Fibroblast of lung (primary cell): ENCODE results near the gene TNS2. TPM values are rescaled to one million over a fixed set of nuclear protein-coding genes. Genes with fewer than 3 reads are reported as not detected.

Source experiments
- DNase-seq, 2 donors: peaks; one replicate each; pipeline versions ENCODE4 v3.0.0 to v3.0.0-alpha.2; 2010; ENCODE audit warnings: low read depth in 2 of 2
- H2AFZ ChIP-seq: 2 replicates; pipeline ENCODE4 v1.5.1; 2012; ENCODE audit warnings: low read length, control low read depth, inconsistent platforms
- H3K27ac ChIP-seq: 2 replicates; pipeline ENCODE4 v1.5.1; 2011; ENCODE audit warnings: low read length, control low read depth; ENCODE audit not compliant: insufficient read depth
- H3K27me3 ChIP-seq: 2 replicates; pipeline ENCODE4 v1.5.1; 2011; ENCODE audit warnings: mild to moderate bottlenecking, low read length; ENCODE audit not compliant: control insufficient read depth, insufficient read depth
- H3K36me3 ChIP-seq: 2 replicates; pipeline ENCODE4 v1.5.1; 2011; ENCODE audit warnings: low read length; ENCODE audit not compliant: control insufficient read depth, insufficient read depth
- H3K4me1 ChIP-seq: 2 replicates; pipeline ENCODE4 v1.5.1; 2011; ENCODE audit warnings: low read length; ENCODE audit not compliant: control insufficient read depth, insufficient read depth; ENCODE audit errors: extremely low read depth
- H3K4me2 ChIP-seq: 2 replicates; pipeline ENCODE4 v1.5.1; 2011; ENCODE audit warnings: low read length, control low read depth; ENCODE audit not compliant: insufficient read depth; ENCODE audit errors: extremely low read depth
- H3K4me3 ChIP-seq, 4 experiments: fragments of 200-600 bp in 1 of 4; sonication (generic) in 1 of 4; replicated peaks in 1 of 4; 2 replicates each; pipeline ENCODE4 v1.5.1; 2011 to 2016; ENCODE audit warnings: low read length in 4 of 4, low read depth in 3 of 4, mild to moderate bottlenecking in 3 of 4, control low read depth in 2 of 4, inconsistent platforms in 1 of 4, mixed read lengths in 1 of 4; ENCODE audit not compliant: insufficient read depth in 1 of 4; ENCODE audit errors: control extremely low read depth in 1 of 4
- H3K79me2 ChIP-seq: 2 replicates; pipeline ENCODE4 v1.5.1; 2012; ENCODE audit warnings: mild to moderate bottlenecking, low read length, inconsistent platforms; ENCODE audit not compliant: control insufficient read depth, insufficient read depth
- H3K9ac ChIP-seq: 2 replicates; pipeline ENCODE4 v1.5.1; 2011; ENCODE audit warnings: mild to moderate bottlenecking, low read length, control low read depth; ENCODE audit not compliant: insufficient read depth
- H3K9me3 ChIP-seq: 2 replicates; pipeline ENCODE4 v1.5.1; 2012; ENCODE audit warnings: low read depth, low read length; ENCODE audit not compliant: control insufficient read depth, insufficient read depth
- H4K20me1 ChIP-seq: 2 replicates; pipeline ENCODE4 v1.5.1; 2011; ENCODE audit warnings: low read length; ENCODE audit not compliant: control insufficient read depth, insufficient read depth; ENCODE audit errors: extremely low read depth
- EZH2 ChIP-seq: IDR thresholded peaks from 2 replicates; pipeline ENCODE4 v1.5.1; 2012; ENCODE audit warnings: low read length, control low read depth, mild to moderate bottlenecking; ENCODE audit errors: missing control alignments
- polyA plus RNA-seq, 2 donors: library from polyadenylated mRNA; depleted of rRNA in 1 of 2; stranded (reverse) in 1 of 2; unstranded in 1 of 2; fragments of >200 nt; gene quantifications; 2 replicates each; pipeline ENCODE4 v1.2.1, GENCODE V29; 2011 to 2012; ENCODE audit warnings: missing spikeins in 1 of 2
- total RNA-seq: library from RNA; depleted of rRNA; stranded (reverse); fragments of >200 nt; gene quantifications from 2 replicates; pipeline ENCODE4 v1.2.1, GENCODE V29; 2014
- TF ChIP-seq, protein P1 (sequence below), 2 donors: IDR thresholded peaks in 1 of 2; conservative IDR thresholded peaks in 1 of 2; 1 replicate in 1 of 2; 2 replicates in 1 of 2; pipeline ENCODE4 v1.5.1; 2011 to 2012; ENCODE audit warnings: low read length in 2 of 2, control low read depth in 1 of 2, inconsistent platforms in 1 of 2, low read depth in 1 of 2, mild to moderate bottlenecking in 1 of 2

TNS2 gene
- total and polyA plus RNA-seq, 2 donors (not counting 1 experiment from before 2014, with no cell fraction given), result 35.3 to 60.6 TPM

DNA sequence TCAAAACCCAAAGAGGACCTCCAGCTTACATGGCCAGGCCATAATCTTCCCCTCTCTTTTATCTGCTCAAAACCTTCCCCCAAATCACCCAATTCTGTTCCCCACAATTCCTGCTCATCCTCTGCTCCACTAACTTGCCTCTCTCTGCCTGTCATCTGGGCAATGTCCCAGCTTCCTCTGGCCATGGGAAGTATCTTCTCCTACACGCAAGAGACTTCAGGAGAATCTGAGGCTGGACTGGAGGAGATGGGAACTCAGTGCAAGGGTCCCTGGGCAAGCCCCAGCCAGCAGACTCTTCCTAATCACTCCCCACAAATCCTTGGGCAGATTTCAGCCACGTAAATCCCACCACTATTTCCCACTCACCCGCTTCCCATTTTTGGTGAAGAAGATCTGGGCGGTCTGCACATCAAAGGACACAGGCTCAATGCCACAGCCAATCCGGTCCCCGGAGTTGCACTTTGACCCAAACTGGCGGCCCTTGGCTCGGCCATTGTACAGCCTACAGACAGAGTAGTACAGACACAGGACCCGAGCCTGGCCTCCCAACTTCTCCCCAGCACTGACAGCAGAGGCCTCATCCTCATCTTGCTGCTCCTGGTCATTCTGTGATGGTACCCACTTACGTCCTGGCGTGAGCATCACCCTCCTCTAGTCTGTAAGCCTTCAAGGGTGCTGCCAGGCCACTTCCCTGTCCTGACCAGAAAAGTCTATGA lies 24.6 kb downstream of the TNS2 start:
- Histone ChIP-seq H3K4me2 (no peak overlapping the region), H3K9ac (no peak overlapping the region), H4K20me1 (no peaks in the 10 kb centered on the region), H3K79me2 (peaks cover 8% of the 10 kb centered on the region), H3K36me3 (peaks cover 19% of the 10 kb centered on the region), H3K4me1 (peaks cover 19% of the 10 kb centered on the region), H2AFZ (no peak overlapping the region), H3K27ac (no peak overlapping the region), H3K4me3 (no peak overlapping the region), H3K9me3 (no peaks in the 10 kb centered on the region), H3K27me3 (no peaks in the 10 kb centered on the region)
- TF ChIP-seq, protein P1, sequence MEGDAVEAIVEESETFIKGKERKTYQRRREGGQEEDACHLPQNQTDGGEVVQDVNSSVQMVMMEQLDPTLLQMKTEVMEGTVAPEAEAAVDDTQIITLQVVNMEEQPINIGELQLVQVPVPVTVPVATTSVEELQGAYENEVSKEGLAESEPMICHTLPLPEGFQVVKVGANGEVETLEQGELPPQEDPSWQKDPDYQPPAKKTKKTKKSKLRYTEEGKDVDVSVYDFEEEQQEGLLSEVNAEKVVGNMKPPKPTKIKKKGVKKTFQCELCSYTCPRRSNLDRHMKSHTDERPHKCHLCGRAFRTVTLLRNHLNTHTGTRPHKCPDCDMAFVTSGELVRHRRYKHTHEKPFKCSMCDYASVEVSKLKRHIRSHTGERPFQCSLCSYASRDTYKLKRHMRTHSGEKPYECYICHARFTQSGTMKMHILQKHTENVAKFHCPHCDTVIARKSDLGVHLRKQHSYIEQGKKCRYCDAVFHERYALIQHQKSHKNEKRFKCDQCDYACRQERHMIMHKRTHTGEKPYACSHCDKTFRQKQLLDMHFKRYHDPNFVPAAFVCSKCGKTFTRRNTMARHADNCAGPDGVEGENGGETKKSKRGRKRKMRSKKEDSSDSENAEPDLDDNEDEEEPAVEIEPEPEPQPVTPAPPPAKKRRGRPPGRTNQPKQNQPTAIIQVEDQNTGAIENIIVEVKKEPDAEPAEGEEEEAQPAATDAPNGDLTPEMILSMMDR (conservative IDR thresholded peaks at IDR 0.05 in 1 of 2, IDR thresholded peaks at IDR 0.05 in 1 of 2; ENCODE audit: low read depth in 1 of 2, low read length in 2 of 2), result no peak
- no peak for TF ChIP-seq EZH2
- DNase-seq, result no peak

DNA sequence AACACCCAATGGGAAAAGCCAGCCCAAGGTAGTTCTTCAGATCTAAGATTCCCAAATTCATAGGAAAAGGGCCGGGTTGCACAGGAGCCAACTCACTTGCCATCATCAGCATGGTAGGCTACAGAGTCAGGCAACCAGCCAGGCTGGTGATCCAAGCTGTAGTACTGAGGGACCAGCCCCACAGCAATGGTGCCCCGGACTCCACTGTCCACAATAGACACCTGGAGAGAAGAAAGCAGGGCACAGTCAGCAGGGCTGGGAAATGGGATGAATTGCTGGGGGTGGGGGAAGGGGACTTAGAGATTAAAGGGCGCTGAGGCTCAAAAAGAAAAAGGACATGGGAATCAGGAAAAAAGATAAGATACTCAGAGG lies 25.1 kb downstream of the TNS2 start:
- Histone ChIP-seq H3K4me1 (peaks cover 19% of the 10 kb centered on the region), H3K36me3 (peaks cover 19% of the 10 kb centered on the region), H4K20me1 (no peaks in the 10 kb centered on the region), H3K27ac (no peak overlapping the region), H2AFZ (no peak overlapping the region), H3K4me3 (no peak overlapping the region), H3K9ac (no peak overlapping the region), H3K4me2 (no peak overlapping the region), H3K27me3 (no peaks in the 10 kb centered on the region), H3K79me2 (peaks cover 8% of the 10 kb centered on the region), H3K9me3 (no peaks in the 10 kb centered on the region)
- no peak for TF ChIP-seq EZH2
- DNase-seq, result no peak

DNA sequence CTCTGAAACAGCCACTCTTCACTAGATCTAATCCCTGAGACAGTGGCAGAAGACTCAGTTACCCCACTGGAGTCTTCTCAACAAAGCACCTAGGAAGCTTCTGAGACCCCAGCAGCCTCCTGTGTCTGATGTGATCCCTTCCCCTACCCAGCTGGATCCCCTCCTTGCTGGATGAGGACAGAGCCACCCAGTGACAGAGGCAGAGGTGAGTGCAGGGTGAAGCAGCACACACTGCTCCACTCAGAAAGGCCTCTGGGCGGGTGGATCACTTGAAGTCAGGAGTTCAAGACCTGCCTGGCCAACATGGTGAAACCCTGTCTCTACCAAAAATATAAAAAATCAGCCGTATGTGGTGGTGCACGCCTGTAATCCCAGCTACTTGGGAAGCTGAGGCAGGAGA lies 26.6 kb downstream of the TNS2 start:
- H3K36me3 ChIP-seq, result peaks cover 19% of the 10 kb centered on the region
- no peak for DNase-seq
- H2AFZ ChIP-seq, result no peak overlapping the region
- H3K27me3 ChIP-seq, result no peaks in the 10 kb centered on the region
- TF ChIP-seq EZH2, result no peak
- TF ChIP-seq, protein P1 (conservative IDR thresholded peaks at IDR 0.05 in 1 of 2, IDR thresholded peaks at IDR 0.05 in 1 of 2; ENCODE audit: low read depth in 1 of 2, low read length in 2 of 2), result no peak
- H3K27ac ChIP-seq, result no peak overlapping the region
- no peaks in the 10 kb centered on the region for H4K20me1 ChIP-seq
- no peaks in the 10 kb centered on the region for H3K9me3 ChIP-seq
- H3K4me1 ChIP-seq, result peaks cover 19% of the 10 kb centered on the region
- H3K9ac ChIP-seq, result no peak overlapping the region
- H3K4me2 ChIP-seq, result no peak overlapping the region
- no peak overlapping the region for H3K4me3 ChIP-seq
- peaks cover 8% of the 10 kb centered on the region for H3K79me2 ChIP-seq
